NCI-H526 (cell line): ENCODE results near the gene RIOX2.
A peak's percentile ranks its signal among the peaks of the same experiment; 100 is the strongest.
"Not testable (repeated sequence)": the region's sequence is repeated elsewhere in the genome, so short reads cannot be mapped to it uniquely, and the experiment has no call there.

Experiments
- DNase-seq, 2 experiments: peaks; one replicate each; lab custom pipeline; 2025; lab: John Stamatoyannopoulos, UW

RIOX2 gene

DNA sequence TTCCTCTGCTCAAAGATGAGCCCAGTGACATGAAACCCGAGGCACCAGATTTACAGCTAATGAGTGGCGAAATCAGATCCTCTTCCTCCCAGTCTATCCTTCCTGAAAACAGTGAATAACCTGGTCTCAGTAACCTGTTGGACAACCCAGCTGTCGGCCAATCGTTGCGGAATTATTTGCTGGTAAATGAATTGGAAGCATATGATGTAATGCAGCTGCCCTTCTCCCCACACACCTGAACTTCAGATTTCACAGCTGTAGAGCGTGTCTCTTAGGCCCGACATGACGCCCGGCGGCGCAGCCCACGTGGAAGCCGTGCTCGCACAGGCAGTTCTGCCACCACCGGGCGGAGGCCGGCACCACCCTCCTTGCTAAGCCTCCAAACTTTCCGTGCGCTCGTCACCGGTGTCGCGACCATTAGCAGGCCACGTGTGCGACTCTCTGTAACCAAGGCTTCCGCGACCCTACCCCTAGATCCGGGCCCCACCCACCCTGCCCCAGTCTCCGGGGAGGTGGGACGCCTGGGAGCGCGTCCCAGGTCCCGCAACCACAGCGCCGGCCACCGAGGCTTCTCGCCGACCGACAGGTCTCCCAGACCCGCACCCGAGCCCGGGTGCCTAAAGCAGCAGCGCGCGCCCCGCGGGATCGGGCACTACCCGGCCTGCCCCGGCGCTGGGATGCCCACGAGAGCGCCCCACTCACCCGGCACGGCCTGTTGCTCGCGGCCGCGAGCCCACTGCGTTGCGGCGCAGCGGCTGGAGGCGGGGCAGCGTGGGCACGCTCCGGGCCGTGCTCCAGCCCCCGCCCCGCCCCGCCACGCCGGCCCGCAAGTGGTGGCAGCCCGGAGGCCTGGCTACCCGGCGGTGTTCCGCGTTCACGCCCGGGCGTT is at the start of gene RIOX2:
Gene RIOX2, minus strand, starts transcription at position 753 of the 889 bp plus-strand sequence. CDS start 4,838 bp downstream, outside the sequence.
- DNase-seq = peak; percentile 51 to 77

DNA sequence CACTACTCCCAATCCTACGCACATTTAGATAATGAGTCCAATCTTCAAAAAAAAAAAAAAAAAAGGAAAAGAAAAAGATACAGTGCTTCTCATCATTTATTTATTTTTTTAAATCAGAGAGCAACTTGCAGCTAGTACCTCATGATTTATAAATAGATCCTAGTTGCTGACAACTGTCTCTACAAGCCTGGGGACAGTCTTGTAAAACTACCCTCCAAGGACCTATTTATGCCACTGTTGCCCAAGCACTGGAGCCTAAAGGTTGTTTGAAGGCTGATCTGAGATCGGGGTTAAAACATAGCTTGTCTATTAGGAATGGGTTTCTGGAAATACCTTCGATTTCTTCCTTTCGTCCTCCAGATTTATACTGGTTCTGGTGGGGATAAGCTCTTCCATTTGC is 48.2 kb upstream of the RIOX2 start:
- no peak for DNase-seq

DNA sequence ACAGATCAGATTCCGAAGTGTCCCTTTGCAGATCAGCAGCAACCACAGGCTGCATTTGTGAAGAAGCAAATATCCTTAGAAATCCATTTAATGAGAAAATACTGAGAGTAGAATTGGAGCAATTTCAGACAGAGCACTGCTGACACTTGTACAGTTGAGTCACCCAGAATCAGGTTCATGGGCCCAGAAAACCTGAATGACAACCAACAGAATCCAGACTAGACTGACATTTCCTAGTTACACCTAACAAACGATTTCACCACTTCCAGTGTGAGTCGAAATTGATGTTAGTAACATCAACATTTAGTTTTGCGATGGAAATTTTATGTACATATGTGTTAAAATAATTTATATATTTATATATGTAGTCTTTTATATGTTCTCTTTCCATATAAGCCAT is 46.1 kb upstream of the RIOX2 start:
- no peak for DNase-seq

DNA sequence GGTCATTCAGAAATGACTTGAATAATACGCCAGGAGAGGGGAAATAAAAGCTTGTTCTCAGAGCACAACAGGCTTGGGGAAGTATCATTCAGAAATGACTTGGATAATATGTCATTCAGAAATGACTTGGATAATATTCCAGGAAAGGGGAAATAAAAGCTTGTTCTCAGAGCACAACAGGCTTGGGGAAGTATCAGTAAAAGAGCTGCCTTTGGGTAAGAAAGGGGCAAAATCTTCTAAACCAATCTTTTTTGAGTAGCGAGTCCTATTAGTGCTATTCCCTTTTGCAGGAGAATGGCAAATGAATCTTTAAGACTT is 42.0 kb upstream of the RIOX2 start:
- no peak for DNase-seq

DNA sequence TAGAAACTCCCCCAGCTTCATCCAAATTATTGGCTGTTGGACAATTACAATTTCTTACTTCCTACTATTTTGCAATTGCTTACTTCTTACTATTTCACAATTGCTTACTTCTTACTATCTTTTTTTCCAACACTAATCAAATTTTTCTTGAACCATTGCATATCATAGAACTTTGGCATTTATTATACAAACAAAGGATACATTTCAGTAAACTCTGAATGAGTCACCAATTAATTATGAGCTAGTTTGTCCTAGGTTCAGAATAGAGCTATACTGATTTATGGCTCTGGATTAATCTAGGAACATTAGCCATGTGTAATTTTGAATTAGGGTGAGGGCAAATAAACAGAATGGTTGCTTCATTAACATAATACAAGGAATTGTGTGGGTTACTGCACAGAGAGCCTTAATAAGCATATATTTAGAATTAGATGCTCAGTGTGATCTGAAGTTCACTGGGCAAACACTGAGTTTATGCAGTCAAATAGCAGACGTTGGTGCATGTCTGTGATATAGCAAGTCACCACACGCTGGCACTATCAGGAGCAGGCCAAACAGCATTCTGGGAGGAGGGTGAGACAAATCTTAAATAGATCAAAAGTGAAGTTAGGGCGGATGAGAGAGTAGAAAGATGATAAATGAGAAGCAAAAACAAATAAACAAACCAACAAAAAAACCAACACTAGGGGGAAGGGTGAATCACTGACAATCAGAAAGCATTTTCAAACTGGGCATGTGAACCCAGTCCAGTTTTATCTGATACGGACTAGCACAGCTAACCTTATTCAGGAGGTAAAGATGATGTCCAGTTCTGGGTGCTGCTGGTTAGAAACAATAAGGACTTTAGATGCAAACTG is 41.4 kb upstream of the RIOX2 start:
- peak in 1 of 2 experiments; percentile 13 for DNase-seq

DNA sequence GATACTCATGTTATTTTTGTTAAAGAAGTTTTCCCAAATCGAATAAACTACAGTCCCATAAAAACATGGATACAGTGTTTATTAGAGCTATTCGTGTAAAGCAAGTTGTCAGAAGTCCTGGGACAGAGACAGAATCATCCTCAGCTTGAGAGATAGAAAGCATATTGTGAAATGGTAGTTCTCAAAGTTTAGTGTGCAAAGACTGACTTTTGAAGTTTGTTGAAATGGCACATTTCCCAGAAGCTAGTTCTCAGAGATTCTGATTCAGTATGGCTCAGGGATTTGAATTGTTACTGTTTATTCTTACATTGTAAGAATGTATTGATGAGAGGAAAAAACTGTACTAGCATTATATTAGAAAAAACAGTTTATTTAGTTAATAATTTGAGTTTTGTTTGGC is 40.7 kb upstream of the RIOX2 start:
- no peak for DNase-seq

DNA sequence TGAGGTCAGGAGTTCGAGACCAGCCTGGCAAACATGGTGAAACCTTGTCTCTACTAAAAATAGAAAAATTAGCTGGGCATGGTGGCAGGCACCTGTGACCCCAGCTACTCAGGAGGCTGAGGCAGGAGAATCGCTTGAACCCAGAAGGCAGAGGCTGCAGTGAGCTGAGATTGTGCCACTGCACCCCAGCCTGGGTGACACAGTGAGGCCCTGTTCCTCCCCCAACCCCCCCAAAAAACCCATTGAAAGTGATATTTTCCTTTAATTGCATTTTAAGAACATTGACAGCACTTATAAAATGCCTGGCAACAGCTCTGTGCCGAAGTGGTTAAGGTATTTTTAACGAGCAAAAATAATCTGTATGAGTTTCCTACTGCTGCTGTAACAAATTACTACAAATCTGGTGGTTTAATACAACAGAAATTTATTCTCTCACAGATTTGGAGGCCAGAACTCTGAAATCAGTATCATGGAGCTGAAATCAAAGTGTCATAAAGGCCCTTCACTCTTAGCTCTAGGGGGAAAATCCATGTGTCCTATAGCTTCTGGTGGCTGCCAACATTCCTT is 38.7 kb upstream of the RIOX2 start:
- DNase-seq = not testable (repeated sequence)

DNA sequence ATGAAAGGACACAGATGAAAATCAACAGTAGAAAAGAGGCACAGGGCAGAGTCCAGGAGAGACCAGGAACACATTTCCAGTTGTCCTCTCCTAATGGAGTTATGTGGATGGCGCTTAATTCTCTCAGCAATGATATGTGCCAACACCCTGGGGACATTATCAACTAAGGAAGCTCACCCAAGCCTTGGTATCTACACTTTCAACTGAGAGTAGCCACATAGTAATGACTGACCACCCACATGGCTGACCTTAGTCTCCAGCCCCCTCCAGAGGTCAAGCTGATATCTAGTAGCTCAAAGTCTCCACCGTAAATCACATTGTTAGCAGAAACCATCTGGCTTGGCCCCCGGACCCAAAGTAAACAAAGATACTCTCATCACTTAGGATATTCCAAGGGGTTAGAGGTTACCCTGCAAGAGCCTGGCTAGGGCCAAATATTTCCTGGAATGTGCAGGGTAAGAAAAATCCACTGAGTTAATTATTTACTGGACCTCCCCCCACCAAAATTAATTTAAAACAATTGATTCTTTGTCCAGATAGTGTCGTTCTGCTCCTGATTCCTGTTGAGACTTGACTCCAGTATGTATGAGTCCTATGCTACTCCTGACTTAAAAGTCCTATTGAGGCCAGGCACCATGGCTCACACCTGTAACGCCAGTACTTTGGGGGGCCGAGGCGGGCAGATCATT is 38.1 kb upstream of the RIOX2 start:
- DNase-seq = no peak

DNA sequence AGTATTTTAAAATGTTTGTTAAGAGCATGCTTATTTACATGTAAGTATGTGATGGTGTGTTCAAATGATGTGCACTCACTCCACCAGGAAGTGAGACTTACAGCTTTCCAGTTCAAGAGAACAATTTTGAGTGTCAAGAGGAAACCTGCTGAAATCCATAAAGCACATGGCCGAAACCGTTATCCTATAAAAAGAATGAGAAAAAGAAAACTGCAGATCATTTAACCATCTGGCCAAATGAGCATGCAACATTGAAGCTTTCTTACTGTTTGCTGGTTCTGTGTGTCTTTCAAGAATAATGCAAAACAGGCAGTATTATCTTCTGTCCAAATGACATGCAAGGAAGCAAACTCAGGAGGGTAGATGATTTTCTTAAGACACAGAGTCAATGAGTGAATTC is 36.6 kb upstream of the RIOX2 start:
- no peak for DNase-seq

DNA sequence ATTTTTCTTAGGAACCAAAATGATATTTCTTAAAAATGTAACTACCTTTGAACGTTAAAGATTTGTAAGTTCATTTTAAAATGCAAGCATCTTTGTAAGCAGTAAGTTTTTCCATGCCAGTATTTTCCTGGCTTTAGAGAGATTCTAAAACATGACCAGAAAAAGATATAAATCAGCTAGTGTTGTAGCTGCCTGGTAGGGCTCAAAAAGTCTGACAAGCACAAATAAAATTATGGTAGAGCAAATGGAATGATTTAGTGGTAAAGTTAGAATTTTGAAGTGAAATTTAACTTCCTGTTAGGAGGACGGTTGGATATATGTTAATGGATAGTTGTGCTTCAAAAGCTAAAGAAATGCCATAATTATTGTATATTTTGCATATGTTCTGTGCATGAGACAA is 33.2 kb upstream of the RIOX2 start:
- no peak for DNase-seq

DNA sequence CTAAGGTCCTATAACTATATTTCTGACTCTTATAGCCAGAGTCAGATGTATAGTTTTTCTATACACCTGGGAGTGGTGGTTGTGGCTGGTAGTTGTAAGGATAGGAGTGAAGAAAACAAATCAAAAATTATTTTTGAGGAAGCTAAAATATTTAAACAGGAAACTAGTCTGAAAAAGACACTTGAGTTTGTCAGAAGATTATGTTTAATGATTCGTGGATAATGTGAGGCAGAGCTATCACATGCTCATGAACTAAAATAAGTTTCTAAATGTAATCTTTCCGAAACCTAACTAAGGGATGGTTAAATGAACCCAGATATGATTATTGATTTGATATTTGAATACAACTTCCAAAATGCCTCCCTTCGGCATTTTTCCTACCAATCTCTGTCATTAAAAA is 32.5 kb upstream of the RIOX2 start:
- DNase-seq = no peak

DNA sequence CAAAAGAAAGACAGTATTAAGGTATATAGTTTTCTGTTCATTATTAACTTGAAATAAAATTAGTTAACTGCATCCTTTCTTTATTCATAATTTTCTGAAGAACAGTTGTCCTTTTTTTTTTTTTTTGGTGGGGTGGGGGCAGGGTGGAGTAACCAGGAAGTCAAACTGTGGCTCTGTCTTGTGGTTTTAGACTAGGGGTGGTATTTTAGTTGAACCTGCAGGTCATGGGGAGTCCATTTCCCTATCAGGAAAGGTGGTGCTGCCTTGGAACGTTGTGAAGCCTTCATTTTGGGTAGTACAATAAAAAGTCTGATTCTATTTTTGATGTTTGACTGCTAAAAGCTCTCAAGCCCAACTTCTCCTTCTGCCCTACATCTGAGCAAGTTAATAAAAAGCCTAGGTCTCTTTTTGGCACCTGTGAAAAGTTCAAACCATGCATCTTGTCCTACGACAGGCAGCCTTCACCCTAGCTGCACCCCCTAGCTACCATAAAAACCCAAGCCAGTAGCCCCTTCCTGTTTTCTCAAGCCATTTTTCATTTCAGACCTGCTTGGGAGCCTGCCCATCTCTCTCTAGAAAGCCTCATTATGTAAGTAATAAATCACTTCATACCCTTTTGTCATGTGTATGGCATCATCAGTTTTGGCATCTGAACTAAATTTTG is 31.2 kb upstream of the RIOX2 start:
- DNase-seq = no peak

DNA sequence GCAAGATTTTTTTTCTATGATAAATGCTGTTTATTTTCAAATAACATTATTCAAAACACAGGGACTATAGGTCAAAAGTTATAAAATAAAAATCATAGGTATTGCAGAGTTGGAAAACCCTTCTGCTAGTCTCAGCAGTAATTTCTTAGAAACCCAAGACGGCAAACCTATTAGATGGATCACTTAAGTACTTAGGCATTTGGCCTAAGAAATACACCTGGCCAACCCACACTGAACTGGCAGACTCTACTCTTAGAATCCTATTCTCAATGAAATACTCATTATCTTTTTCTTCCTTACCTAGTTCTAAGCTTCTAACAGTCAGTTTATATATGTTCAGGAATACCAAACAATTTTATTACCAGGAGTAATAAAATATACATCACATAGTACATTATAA is 30.5 kb upstream of the RIOX2 start:
- no peak for DNase-seq

DNA sequence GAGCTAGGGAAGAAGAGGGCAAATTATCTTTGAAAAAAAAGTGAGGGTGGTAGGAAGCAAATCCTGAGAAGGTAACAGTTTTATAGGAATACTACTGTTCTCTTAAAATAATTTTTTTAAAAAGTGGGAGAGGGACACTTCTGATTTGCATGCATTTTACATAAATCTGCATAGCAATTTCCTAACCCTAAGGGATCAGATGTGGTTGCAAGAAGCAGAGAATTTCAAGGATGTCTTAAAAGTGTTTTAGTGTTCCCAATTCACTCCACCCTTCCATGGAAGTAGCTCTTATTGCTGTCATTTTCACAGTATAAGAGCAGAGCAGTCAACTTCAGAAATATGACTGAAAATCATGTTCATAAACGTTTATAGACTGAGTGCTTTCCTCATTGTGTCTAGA is 27.8 kb upstream of the RIOX2 start:
- DNase-seq = no peak

DNA sequence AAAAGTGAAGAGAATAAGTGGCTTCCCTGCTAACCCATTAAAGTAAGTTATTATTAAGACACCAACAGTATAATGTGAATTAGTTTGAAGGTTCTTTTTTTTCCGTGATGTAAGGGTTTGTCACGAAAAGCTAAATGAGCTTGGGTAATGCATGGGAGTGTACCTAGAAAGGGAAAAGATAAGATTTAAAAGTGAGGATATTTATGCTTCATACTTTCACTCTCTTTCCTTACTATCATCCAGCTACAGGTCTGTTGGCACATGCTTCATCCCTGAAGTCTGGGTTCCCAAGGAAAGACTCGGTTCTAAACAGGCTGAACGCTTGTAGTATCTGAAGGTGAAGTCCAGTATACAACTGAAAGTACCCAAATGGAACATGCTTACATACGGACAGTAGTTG is 26.9 kb upstream of the RIOX2 start:
- no peak for DNase-seq

DNA sequence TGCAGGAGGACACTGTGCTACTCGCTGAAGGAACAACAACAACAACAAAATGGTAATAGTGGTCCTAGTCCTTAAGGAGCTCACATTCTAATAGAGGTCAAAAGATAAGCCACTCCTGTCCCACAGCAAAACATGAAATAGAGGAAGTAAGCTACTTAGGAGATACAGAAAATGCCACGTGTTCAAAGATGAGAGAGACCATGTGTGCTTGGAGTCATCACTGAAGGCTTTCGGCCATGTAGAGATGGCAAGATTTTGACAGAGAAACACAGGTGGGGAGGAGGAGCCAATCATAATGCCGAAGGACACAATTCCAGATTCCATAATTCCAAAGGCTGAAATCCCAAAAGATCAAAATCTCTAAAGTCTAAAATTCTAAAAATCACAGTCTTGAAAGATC is 24.8 kb upstream of the RIOX2 start:
- DNase-seq = no peak

DNA sequence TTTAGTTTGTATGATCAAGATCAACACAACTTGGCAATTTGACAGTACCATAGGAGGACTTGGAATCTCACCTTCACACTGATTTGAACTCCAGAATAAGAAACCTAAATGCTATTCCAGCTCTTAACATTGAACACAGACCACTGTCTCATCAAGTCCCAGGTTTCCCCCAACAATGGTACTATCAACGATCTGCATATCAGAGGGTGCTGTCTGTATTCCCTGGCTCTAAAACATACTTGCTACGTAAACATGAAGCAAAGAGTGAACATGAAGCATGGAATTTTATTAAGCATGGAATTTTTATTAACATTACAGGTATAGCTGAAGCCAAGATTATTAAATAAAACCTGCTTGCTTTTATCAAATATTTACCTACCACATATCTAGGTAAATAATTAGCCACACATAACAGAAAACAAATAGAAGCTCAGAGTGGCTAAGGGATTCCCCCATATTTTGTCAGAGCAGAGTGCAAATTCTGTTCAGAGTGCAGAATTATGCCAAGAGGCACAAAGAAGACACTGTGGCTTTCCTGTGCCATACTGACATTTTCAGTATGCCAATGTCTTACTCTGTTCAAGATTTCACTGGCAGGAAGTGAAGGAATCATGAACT is 22.2 kb upstream of the RIOX2 start:
- no peak for DNase-seq

DNA sequence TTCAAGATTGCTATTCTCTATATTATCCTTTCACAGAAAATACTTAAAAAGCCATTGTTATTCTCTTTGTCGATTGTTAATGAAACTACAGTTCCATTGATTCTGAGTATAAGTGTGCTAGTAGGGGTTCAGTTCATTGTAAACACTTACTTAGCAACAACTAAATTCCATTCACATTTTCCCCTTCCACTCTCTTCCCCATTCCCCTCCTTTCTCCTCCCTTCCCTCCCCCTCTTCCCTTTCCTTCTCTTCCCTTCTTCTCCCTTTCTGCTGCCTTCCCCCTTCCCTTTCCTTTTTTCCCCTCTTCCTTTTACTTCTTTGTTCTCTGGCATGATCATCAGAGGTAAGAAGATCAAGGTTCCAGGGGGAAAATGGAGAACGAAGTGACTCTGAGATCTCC is 21.3 kb upstream of the RIOX2 start:
- DNase-seq = no peak

DNA sequence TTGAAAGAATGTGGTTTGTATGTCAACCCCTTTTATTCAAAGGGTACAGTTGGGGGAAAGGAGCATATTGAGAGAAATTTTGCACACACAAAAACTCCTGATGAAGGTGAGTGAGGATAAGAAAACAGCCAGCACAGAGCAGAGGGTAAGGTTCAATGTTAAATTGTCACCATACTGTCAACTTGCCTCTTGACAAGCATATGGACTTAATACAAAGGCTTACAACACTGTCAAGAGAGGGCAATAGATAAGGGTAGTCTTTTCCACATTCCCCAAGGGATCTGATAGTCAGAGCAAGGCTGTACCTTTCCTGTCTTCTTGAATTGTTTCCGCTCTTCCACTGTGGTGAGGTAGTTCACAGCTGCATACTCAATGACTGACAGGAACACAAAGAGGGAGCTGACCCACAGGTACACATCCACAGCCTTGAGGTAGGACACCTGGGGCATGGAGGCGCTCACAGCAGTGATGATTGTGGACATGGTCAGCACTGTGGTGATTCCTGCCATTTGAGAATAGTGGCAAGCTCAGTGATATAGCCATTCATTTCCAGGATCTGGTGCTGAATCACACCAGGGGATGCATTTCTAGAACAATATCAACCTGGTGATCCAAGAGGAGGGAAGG is 20.4 kb upstream of the RIOX2 start:
- DNase-seq = no peak

DNA sequence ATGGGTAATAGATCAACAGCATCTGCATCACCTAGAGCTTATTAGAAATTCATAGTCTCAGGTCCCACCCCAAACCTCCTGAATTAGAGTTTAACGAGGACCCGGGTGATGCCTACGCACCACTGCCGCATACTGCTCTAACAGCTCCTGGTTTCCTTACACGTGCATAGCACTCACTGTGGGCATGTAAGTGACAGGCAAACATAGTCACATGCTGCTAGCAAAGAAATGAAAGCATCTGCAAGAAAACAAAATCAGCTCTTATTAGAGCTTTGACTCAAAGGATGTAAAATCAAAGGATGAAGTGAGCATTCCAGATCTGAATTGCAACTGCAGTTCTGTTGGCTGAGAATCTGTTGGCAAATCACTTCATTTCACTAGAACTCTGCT is 19.1 kb upstream of the RIOX2 start:
- DNase-seq = no peak
